ENCODE measurements around the gene UBTF. TPM values are rescaled to one million over a fixed set of nuclear protein-coding genes. Genes with fewer than 3 reads are reported as not detected.
A peak's percentile ranks its signal among the peaks of the same experiment; 100 is the strongest.

The UBTF gene
- total and polyA plus RNA-seq, 2 experiments from 2014 or later, result 51.1 to 70.6 TPM

DNA sequence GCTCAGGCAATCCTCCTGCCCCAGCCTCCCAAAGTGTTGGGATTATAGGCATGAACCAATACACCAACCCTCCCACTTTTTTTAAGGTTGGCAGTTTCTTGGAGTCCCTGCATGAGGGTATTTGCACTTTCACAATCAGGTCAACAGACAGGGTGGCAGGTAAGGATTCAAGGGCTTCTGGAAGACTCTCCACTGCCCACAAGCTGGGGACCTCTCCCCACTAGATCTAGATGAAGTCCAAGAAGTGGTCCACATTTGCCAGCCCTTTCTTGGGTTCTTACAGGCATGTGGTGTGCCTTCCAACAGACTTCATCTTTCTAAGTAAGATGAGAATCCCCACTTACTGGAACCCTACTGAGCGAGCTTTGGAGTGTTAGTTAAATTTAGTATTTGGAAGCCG is 45.0 kb downstream of the UBTF start:
- no peaks in the 10 kb centered on the region for H3K27me3 ChIP-seq
- no peak for DNase-seq (ENCODE audit: low read depth in 1 of 2, low spot score in 1 of 2)
- peaks cover 4% of the 10 kb centered on the region for H3K36me3 ChIP-seq
- H3K27ac ChIP-seq, result no peak overlapping the region
- H3K9me3 ChIP-seq (ENCODE audit: low read depth), result no peaks in the 10 kb centered on the region
- H3K4me1 ChIP-seq (ENCODE audit: low read depth), result peaks cover 16% of the 10 kb centered on the region
- H3K4me3 ChIP-seq, result no peak overlapping the region
- TF ChIP-seq, protein P1, sequence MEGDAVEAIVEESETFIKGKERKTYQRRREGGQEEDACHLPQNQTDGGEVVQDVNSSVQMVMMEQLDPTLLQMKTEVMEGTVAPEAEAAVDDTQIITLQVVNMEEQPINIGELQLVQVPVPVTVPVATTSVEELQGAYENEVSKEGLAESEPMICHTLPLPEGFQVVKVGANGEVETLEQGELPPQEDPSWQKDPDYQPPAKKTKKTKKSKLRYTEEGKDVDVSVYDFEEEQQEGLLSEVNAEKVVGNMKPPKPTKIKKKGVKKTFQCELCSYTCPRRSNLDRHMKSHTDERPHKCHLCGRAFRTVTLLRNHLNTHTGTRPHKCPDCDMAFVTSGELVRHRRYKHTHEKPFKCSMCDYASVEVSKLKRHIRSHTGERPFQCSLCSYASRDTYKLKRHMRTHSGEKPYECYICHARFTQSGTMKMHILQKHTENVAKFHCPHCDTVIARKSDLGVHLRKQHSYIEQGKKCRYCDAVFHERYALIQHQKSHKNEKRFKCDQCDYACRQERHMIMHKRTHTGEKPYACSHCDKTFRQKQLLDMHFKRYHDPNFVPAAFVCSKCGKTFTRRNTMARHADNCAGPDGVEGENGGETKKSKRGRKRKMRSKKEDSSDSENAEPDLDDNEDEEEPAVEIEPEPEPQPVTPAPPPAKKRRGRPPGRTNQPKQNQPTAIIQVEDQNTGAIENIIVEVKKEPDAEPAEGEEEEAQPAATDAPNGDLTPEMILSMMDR (IDR thresholded peaks at IDR 0.05; ENCODE audit: low read depth, low read length), result no peak

DNA sequence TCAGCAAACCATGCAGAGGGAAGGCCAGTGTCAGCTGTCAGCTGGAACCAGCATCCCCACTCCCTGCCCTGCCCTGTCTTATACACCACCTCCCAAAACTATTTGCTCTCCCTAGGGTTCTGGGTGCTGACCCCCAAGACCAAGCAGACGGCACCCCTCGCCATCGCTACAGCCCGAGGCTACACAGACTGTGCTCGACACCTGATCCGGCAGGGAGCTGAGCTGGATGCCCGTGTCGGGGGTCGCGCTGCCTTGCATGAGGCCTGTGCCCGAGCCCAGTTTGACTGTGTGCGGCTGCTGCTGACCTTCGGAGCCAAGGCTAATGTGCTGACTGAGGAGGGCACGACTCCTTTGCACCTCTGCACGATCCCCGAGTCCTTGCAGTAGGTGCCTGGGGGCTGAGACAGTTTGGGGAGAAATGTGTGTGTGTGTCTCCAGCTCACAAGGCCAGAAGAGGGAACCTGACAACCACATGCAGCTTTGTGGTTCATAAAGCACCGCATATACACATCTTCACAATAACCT is 47.5 kb downstream of the UBTF start:
- DNase-seq (ENCODE audit: low read depth in 1 of 2, low spot score in 1 of 2), result no peak
- Histone ChIP-seq H3K27ac (peak overlapping the region; percentile 96), H3K9me3 (ENCODE audit: low read depth) (no peaks in the 10 kb centered on the region), H3K27me3 (no peaks in the 10 kb centered on the region), H3K36me3 (peaks cover 4% of the 10 kb centered on the region), H3K4me3 (no peak overlapping the region), H3K4me1 (ENCODE audit: low read depth) (peaks cover 16% of the 10 kb centered on the region)
- TF ChIP-seq, protein P1 (IDR thresholded peaks at IDR 0.05; ENCODE audit: low read depth, low read length), result no peak

DNA sequence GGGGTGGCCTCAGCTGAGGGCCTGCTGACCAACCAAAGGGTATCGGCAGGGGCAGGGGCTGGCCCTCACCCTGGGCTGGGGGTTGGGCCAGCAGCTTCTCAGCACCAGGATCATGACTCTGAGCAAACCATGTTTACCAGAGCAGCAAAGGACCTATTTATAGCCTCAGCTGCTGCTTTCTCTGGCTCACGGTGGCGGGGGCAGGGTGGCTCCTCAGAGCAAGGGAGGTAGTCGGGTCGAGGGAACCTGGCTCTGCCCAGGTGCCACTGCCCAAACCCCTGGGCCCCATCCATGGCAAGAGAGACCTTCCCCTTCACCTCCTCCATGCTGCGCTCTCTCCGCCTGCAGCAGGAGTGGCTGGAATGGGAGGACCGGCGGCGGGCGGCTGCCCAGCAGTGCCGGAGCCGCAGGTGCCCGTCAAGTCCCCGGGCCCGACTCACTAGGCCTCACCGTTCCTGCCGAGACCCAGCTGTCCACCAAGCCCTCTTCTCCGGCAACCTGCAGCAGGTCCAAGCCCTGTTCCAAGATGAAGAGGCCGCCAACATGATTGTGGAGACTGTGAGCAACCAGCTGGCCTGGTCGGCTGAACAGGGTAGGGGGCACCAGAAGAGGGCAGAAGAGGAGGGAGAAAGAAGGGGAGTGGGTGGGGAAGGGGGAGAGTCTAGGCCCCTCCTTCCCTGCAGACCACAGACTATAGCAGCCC is 48.8 kb downstream of the UBTF start, which contains the start of gene ASB16:
ASB16 (plus strand) TSS at position 206 of the 703 bp plus-strand sequence; CDS start at position 292, 86 bp downstream.
- Histone ChIP-seq H3K36me3 (peaks cover 3% of the 10 kb centered on the region), H3K27ac (peak within 1 kb of the TSS; percentile 96), H3K4me3 (no peak within 1 kb of the TSS), H3K4me1 (ENCODE audit: low read depth) (peaks cover 16% of the 10 kb centered on the region), H3K27me3 (no peaks in the 10 kb centered on the region), H3K9me3 (ENCODE audit: low read depth) (no peaks in the 10 kb centered on the region)
- DNase-seq (ENCODE audit: low read depth in 1 of 2, low spot score in 1 of 2), result peak in 1 of 2 donors; percentile 87
- TF ChIP-seq, protein P1 (IDR thresholded peaks at IDR 0.05; ENCODE audit: low read depth, low read length), result no peak

- TF ChIP-seq, protein P1 (IDR thresholded peaks at IDR 0.05; ENCODE audit: low read depth, low read length), result no peak
- DNase-seq (ENCODE audit: low read depth in 1 of 2, low spot score in 1 of 2), result no peak
These were observed 49.4 kb downstream of the UBTF start for GRCh38 chr17:44170135-44170498.

DNA sequence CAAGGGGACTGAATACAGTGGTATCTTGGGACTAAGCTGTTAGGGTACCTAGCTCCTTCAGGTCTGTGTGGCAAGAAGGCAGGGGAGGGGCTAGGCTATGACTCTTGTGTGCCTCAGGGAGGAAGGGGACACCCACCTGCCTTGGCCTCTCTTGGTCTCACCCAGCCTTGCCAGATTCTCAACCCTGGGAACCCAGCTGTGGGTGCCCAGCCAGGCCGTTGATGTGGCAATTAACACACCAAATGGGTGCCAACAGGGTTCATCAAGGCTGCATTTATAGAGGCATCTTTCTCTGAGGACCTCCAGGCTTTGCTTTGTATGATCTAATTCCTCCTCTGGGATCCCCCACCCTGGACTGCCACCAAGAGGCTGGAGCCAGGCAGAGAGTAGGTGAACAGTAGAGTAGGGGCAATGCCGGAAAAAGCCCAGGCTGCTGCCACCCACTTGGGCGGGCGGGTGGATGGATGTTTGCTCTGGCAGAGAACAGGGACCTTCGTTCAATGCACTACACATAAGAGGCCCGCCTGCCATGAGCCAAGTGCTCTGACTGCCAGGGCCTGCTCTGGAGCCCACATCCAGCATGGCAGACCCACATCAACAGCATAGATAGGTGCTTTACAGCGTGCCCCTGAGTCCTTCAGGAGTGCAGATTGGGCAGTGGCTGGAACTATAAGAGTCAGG is 52.2 kb downstream of the UBTF start:
- no peaks in the 10 kb centered on the region for H3K27me3 ChIP-seq

More at GRCh38 chr17:44170135-44170498, 49.4 kb downstream of the UBTF start:
- Histone ChIP-seq H3K4me3 (no peak overlapping the region), H3K4me1 (ENCODE audit: low read depth) (peaks cover 16% of the 10 kb centered on the region), H3K36me3 (no peaks in the 10 kb centered on the region), H3K27ac (peak overlapping the region; percentile 96), H3K27me3 (no peaks in the 10 kb centered on the region), H3K9me3 (ENCODE audit: low read depth) (no peaks in the 10 kb centered on the region)

More for the DNA sequence above, 52.2 kb downstream of the UBTF start:
- no peaks in the 10 kb centered on the region for H3K9me3 ChIP-seq (ENCODE audit: low read depth)
- peaks cover 16% of the 10 kb centered on the region for H3K4me1 ChIP-seq (ENCODE audit: low read depth)
- no peak overlapping the region for H3K4me3 ChIP-seq
- DNase-seq (ENCODE audit: low read depth in 1 of 2, low spot score in 1 of 2), result no peak
- TF ChIP-seq, protein P1 (IDR thresholded peaks at IDR 0.05; ENCODE audit: low read depth, low read length), result no peak
- H3K36me3 ChIP-seq, result no peaks in the 10 kb centered on the region
- no peak overlapping the region for H3K27ac ChIP-seq
